Activated CD4-positive, alpha-beta T cell treated with anti-CD3 and anti-CD28 coated beads, Interleukin-2, amount 10 ng/mL, durations not matched to agents 7 days and 5 days (primary cell): Measurements from ENCODE around the gene CADM1. TPM values are rescaled to one million over a fixed set of nuclear protein-coding genes. Genes with fewer than 3 reads are reported as not detected.

Experiments
- CTCF ChIA-PET: fragments of 350-600 bp; sonication (Branson Sonifier 250); formaldehyde crosslinking; loops from one replicate; lab custom pipeline; 2021; ENCODE audit warnings: antibody characterized with exemption; lab: Charles Lee
- POLR2A ChIA-PET: fragments of 350-600 bp; sonication (Branson Sonifier 250); formaldehyde crosslinking; loops from one replicate; lab custom pipeline; 2021; ENCODE audit warnings: antibody characterized with exemption; lab: Charles Lee
- DNase-seq: peaks from one replicate; pipeline ENCODE4 v3.0.0-alpha.2; 2020
- H3K27ac Mint-ChIP-seq: one replicate; pipeline ENCODE4 v1.8.0; 2021; ENCODE audit warnings: mild to moderate bottlenecking, moderate library complexity, mixed read lengths
- H3K27me3 Mint-ChIP-seq: one replicate; pipeline ENCODE4 v1.8.0; 2021; ENCODE audit warnings: mixed read lengths
- H3K36me3 Mint-ChIP-seq: one replicate; pipeline ENCODE4 v1.8.0; 2021; ENCODE audit warnings: low read depth, mixed read lengths
- H3K4me1 Mint-ChIP-seq: one replicate; pipeline ENCODE4 v1.8.0; 2021; ENCODE audit warnings: mixed read lengths
- H3K4me3 Mint-ChIP-seq: one replicate; pipeline ENCODE4 v1.8.0; 2021; ENCODE audit warnings: mild to moderate bottlenecking, moderate library complexity, mixed read lengths
- H3K9me3 Mint-ChIP-seq: one replicate; pipeline ENCODE4 v1.8.0; 2021; ENCODE audit warnings: mixed read lengths
- total RNA-seq, 2 experiments: library from RNA; stranded (reverse); gene quantifications; one replicate each; pipeline ENCODE4 v1.2.3, GENCODE V29; 2021

CADM1 gene
- total RNA-seq, 2 experiments from 2014 or later = 0.52 to 0.92 TPM

DNA sequence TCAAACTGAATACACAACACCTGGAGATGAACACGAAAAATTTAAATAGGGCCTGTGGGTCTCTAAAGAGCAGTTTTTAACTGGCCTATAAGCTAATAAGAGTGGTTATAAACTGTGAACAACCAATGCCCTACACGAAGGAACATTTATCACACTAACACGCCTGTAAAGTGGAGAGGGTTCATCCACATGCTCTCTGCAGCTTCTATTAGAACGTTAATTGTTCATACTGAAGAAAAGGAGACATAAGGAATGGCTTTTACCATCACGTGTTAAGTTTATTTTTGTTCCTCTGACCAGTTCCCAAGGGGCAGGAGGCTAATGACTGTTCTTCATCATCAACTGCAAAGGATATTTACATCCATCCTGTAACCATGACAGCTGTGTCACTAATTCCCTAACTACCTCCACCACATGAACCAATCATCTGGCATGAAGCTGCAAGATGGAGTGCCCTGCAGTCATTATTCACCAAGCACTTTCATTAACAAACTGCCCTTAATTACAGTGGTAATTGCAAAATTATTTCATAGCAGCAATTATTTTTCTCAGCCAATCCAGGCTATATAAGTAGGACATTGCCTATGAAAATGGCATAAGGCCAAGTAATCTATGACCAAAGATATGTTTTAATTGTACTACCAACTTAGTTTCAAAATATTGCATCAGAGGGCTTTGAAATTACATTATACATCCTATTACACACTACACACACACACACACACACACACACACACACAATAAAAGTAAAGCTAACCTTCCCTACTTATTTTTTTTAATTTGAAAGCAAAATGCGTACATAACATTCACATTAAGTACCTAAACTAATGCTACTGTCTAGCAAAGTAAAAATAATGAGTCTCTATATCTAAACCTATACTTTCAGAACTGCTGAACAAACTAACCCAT, 186.7 kb downstream of the CADM1 start:
- no peaks in the 10 kb centered on the region for H3K9me3 Mint-ChIP-seq

DNA sequence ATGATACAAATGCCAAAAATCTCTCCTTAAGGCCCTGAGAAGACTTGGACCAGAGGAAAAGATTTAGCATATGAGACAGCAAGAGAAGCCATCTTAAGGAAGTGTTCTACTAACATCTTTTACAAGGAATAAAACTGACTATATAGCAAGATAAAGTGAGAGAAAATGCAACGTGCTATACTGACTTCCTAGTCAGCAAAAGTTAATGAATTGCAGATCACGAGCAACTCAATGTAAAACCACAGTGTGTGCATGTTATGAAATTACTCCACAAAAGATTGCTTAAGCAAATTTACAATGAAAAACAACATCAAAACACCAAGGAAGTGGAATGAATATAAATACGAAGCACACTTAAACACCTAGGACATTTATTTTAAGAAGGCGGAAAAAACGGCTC, 187.5 kb downstream of the CADM1 start:
- H3K27ac Mint-ChIP-seq = no peak overlapping the region
- no peak for DNase-seq
- H3K27me3 Mint-ChIP-seq = peaks cover 3% of the 10 kb centered on the region
- no peaks in the 10 kb centered on the region for H3K4me1 Mint-ChIP-seq
- ChIA-PET CTCF (no interaction called here), POLR2A (no interaction called here)
- H3K4me3 Mint-ChIP-seq = no peak overlapping the region
- H3K9me3 Mint-ChIP-seq = no peaks in the 10 kb centered on the region
- H3K36me3 Mint-ChIP-seq = no peaks in the 10 kb centered on the region

More for the DNA sequence above, 186.7 kb downstream of the CADM1 start:
- Mint-ChIP-seq H3K27ac (no peak overlapping the region), H3K36me3 (no peaks in the 10 kb centered on the region), H3K4me3 (no peak overlapping the region), H3K4me1 (no peaks in the 10 kb centered on the region), H3K27me3 (peaks cover 5% of the 10 kb centered on the region)
- POLR2A ChIA-PET = no interaction called here
- DNase-seq = no peak
- CTCF ChIA-PET = no interaction called here

DNA sequence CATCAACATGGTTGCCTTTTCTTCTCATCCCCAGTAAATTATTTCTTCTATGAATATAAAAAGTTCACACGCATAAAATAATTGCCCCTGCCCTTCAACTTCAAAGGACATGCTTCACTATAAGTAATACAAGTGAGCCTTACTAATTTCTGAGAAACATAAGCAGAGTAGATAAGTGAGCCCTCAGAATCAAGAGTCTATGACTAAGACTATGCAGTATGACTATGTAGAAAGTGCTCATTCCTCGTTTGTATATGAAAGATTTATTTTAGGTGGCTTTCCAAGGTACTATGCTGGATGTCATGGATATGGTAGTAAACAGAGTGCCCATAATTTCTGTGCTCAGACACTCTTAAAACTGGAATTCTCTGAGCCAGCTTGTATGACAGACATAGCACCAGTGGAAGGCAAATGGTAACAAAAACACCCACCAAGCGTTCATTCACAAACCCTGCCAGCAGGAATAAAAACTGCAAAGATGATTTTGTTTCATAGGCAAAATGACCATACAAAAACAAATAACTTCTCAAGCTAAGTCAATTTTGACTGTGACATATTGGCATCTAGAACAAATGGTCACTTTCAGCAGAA, 189.8 kb downstream of the CADM1 start:
- CTCF ChIA-PET = interaction anchor here (0.6 kb wide), 1 partner anchor 176 kb away, joined by 3 read pairs; no protein-coding TSS in a partner anchor
- H3K4me1 Mint-ChIP-seq = no peaks in the 10 kb centered on the region

DNA sequence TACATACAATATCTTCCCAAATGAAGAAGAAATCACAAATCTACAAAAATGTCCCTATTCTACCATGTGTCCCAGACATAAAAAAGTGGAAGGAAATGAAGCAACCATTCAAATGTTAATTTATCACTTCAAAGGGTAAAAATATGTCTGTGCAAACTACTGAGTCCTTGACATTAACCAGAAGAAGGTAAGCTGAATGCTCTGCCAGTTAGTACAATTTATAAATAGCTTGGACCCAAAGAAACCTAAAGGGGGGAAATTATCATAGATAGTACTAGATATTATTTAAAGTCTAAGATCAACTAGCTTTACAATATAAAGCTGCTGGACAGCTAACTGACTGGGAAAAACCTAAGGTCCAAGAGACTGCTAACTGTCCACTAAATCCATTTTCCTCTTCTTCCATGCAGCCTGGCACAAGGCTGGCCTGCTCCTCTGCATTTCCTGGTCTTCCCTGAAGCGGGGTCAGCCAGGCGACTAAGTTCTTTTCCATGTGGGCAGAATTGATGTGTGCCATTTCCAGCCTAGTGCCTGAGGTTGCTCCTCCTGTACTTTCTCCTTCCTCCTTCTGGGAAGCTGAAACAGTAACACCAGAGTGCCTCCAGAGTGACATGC, 190.9 kb downstream of the CADM1 start:
- H3K27ac Mint-ChIP-seq = no peak overlapping the region
- ChIA-PET CTCF (no interaction called here), POLR2A (no interaction called here)
- no peaks in the 10 kb centered on the region for H3K36me3 Mint-ChIP-seq
- H3K9me3 Mint-ChIP-seq = no peaks in the 10 kb centered on the region
- no peaks in the 10 kb centered on the region for H3K4me1 Mint-ChIP-seq
- H3K4me3 Mint-ChIP-seq = no peak overlapping the region
- DNase-seq = no peak
- H3K27me3 Mint-ChIP-seq = no peaks in the 10 kb centered on the region

More for the DNA sequence above, 189.8 kb downstream of the CADM1 start:
- POLR2A ChIA-PET = no interaction called here
- Mint-ChIP-seq H3K27ac (no peak overlapping the region), H3K36me3 (no peaks in the 10 kb centered on the region), H3K4me3 (no peak overlapping the region), H3K9me3 (no peaks in the 10 kb centered on the region), H3K27me3 (no peaks in the 10 kb centered on the region)
- no peak for DNase-seq

DNA sequence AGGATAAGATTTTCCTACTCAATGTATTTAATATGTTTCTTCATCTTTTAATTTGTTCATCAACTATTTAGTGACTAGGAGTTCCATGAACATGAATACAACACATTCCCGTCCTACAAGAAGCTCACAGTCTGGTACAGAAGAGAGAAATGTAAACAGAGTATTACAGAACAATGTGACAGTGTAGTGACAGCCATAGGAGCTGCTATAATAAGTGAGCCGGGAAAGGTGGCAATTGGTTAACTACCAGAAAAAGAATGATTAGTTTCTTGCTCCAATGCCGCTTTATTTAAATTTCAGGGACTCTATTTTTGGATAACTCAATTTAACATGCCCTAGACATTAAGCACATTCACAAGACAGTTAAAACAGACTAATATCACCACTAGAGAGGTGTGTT, 192.3 kb downstream of the CADM1 start:
- CTCF ChIA-PET = no interaction called here
- H3K27ac Mint-ChIP-seq = no peak overlapping the region

DNA sequence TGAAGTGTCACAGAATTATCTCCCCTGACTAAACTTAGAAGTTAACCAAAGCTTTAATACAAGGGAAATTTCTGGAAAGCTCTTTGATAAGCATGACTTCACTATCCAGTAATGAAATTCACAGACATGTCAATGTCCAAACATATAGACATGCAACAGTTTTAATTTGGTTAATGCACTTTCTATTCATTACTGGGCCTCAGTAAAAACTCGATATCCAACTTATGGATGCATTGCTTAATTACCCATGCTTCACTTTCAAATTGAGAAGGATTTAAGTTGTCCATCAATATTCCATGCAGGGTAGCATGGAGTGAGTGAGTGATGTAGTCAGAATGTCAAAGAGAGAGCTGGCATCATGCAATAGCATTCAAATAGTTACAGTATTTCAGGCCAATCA, 197.5 kb downstream of the CADM1 start:
- H3K27ac Mint-ChIP-seq = no peak overlapping the region
- H3K27me3 Mint-ChIP-seq = peaks cover 4% of the 10 kb centered on the region
- H3K4me1 Mint-ChIP-seq = no peaks in the 10 kb centered on the region
- no peaks in the 10 kb centered on the region for H3K36me3 Mint-ChIP-seq
- H3K4me3 Mint-ChIP-seq = no peak overlapping the region
- no peak for DNase-seq
- ChIA-PET POLR2A (no interaction called here), CTCF (no interaction called here)
- no peaks in the 10 kb centered on the region for H3K9me3 Mint-ChIP-seq

More for the DNA sequence above, 192.3 kb downstream of the CADM1 start:
- POLR2A ChIA-PET = no interaction called here
- H3K36me3 Mint-ChIP-seq = no peaks in the 10 kb centered on the region
- H3K27me3 Mint-ChIP-seq = peaks cover 2% of the 10 kb centered on the region
- DNase-seq = no peak
- no peaks in the 10 kb centered on the region for H3K4me1 Mint-ChIP-seq
- no peaks in the 10 kb centered on the region for H3K9me3 Mint-ChIP-seq
- H3K4me3 Mint-ChIP-seq = no peak overlapping the region

DNA sequence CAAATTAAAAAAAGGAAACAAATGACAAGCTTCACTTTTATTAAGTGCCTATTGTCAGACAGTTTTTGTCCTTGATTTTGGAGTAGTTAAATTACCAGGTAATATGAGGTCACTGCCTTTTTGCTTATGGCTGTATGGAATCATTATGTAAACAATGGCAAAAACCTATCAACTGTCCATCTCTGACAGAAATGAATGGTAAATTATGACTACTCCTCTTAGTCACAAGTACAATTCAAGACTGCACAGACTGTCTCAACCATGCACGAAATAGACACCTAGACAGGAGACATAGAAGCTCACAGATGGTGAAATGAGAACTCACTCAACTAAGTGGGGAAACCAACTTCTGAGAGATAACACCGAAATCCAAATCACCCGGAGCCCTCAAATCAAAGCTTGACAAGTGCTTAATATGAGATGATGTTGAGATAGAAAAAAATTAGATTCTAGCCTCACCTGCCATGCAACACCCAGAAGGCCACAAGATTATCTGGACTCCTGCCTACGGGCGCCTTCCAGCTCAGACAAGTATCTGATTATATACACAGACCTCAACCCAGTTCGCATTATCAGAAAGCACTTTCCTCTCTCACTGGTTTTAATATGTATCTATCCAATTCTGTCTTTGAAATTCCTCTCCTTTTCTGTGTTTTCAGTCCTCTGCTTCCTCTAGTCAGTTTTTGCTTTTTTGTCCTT, 199.3 kb downstream of the CADM1 start:
- CTCF ChIA-PET = interaction anchor here (0.6 to 0.7 kb wide), 2 partner anchors 19 to 750 kb away, joined by 3 read pairs; no protein-coding TSS in a partner anchor
- Mint-ChIP-seq H3K27ac (no peak overlapping the region), H3K36me3 (no peaks in the 10 kb centered on the region), H3K9me3 (no peaks in the 10 kb centered on the region), H3K4me3 (no peak overlapping the region), H3K27me3 (peaks cover 6% of the 10 kb centered on the region), H3K4me1 (no peaks in the 10 kb centered on the region)
- no peak for DNase-seq
- POLR2A ChIA-PET = no interaction called here

DNA sequence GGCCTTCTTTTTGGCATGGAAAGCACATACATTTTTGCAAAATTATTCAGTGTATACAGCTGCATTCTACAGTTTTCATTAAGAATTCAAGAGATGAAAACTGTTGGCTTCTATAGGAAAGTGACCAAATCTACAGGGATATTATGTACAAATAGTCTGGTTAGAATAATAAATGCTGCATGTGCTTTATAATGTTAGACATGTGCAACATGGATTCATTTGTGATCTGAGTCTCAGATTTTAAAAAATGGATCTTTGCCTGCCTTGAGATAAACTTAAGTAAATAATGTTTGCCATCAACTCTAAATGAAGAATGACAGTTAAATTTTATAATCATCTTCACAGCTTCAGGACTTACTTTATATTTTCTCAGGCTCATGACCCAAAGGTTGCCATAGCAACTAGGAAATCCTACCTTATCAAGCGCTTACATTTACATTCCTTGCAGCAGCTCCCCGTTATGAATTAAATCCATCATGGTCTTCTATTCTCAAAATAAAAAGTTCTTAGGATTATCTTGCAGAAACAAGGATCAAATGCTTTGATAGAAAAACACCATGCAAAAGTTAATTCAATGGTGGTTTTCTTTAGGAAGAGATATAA, 200.2 kb downstream of the CADM1 start:
- ChIA-PET CTCF (no interaction called here), POLR2A (no interaction called here)
- Mint-ChIP-seq H3K36me3 (no peaks in the 10 kb centered on the region), H3K4me3 (no peak overlapping the region), H3K27me3 (peaks cover 6% of the 10 kb centered on the region), H3K9me3 (no peaks in the 10 kb centered on the region), H3K4me1 (no peaks in the 10 kb centered on the region), H3K27ac (no peak overlapping the region)
- DNase-seq = no peak

DNA sequence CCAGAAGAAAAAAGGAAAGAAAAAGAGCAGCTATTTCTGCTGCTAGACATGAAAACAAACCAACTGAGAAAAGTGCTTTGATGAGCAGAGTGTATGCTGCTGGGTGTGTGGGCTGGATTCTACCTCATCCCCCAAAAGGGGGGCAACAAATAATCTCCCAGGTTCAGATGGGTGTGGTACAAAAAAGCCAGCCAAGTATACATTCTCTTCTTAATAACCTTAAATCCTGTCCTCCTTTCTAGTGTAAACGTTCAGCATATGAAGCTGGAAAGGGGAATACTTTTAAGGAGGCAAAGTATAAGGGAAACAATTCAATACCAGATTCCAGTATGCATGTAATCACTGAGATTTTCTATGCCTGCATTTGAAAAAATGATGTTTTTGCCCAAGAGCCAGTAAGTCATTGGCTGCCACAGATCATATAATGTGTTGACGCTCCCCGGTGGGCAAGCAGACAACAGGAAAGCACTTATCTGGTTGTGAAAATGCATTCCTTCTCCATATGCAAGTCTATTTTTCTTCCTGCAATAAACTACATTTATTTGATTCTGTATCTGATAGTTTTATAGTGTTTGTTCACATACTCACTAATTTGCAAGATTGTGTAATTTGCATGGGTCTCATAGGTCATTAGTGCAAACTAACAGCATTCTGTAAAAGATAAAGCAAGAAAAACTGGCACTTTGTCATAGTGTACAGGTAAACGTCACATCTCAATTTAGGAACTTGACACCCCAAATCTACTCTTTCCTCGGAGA, 201.1 kb downstream of the CADM1 start:
- POLR2A ChIA-PET = no interaction called here
- H3K27ac Mint-ChIP-seq = no peak overlapping the region
- H3K36me3 Mint-ChIP-seq = no peaks in the 10 kb centered on the region
- no peak for DNase-seq
- no peaks in the 10 kb centered on the region for H3K4me1 Mint-ChIP-seq
- H3K4me3 Mint-ChIP-seq = no peak overlapping the region
- H3K9me3 Mint-ChIP-seq = no peaks in the 10 kb centered on the region
- CTCF ChIA-PET = no interaction called here
- H3K27me3 Mint-ChIP-seq = peaks cover 8% of the 10 kb centered on the region

DNA sequence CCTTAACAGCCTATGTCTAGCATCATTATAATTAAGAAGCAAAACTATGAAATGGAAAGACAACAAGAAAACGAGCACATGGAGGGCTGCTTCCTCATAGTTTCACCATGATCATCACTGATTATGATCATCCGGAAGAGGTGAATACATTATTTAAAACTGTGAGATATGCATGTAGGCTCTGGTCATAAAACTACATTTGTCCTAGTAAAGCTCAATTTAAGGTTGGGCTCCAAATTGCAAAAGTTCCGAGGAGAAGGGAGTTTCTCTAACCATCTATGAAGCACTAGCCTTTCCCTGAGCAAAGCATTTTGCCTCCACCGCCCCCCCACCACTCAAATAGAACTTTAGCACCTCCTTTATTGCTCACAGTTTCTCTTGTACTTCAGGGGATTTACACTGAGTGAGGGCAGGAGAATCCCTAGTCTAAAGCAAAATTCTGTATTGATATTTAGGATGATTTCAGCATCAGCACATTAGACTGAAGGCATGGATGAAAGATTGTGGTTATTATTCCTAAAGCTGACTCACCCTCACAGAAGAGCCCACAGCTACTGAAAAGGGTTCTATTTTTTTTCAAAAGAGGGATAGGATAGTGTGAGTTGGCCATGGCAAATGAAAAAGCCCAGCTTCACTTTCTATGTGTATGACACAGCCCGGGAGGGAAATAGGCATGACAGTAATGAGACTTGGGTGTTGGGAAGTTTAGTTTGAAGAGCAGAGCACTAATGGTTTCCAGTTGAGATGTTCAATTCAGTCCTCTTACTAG, 203.4 kb downstream of the CADM1 start:
- Mint-ChIP-seq H3K4me3 (no peak overlapping the region), H3K27me3 (peaks cover 7% of the 10 kb centered on the region), H3K9me3 (no peaks in the 10 kb centered on the region), H3K4me1 (no peaks in the 10 kb centered on the region), H3K27ac (no peak overlapping the region), H3K36me3 (no peaks in the 10 kb centered on the region)
- DNase-seq = no peak
- POLR2A ChIA-PET = no interaction called here
- CTCF ChIA-PET = no interaction called here

DNA sequence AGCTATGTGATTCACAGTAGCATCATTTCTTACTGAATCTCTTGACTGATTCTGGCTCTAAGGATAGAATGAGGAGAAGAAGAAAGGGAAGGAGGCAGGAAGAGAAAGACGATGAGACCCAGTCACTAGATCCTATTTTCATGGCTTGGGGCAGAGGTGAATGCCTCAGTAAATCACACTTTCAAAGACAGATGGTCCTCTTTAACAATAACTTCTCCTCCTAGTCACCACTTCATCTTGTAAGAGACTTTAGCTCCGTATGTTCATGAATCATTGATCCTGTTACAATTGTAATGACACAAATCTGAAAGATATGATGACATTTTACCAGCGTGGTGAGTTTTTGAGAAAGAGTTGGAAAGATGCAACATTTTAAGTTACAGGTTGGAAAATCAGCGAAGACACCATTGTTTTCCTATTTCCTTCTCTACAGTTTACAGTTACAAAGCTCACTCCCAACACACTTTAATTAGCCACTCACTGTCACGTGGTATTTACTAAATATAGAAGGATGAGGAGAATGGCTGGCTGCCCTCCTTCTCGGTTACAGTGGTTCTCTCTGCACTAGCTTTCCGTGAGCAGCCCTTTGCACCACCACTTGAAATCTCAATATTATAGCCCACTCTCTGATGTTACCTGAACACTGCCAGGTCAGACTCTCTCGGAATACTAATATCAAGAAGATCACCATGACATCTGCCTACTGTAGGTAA, 205.8 kb downstream of the CADM1 start:
- H3K27ac Mint-ChIP-seq = no peak overlapping the region
- DNase-seq = no peak
- H3K36me3 Mint-ChIP-seq = no peaks in the 10 kb centered on the region
- H3K4me3 Mint-ChIP-seq = no peak overlapping the region
- H3K4me1 Mint-ChIP-seq = no peaks in the 10 kb centered on the region
- peaks cover 5% of the 10 kb centered on the region for H3K27me3 Mint-ChIP-seq
- no peaks in the 10 kb centered on the region for H3K9me3 Mint-ChIP-seq
- POLR2A ChIA-PET = no interaction called here
- CTCF ChIA-PET = no interaction called here
